SHP77 (cell line): ENCODE data around the gene NXNL2.
A peak's percentile ranks its signal among the peaks of the same experiment; 100 is the strongest.

Experiments
- DNase-seq, 2 experiments: peaks; one replicate each; lab custom pipeline; 2025; lab: John Stamatoyannopoulos, UW

NXNL2 gene

DNA sequence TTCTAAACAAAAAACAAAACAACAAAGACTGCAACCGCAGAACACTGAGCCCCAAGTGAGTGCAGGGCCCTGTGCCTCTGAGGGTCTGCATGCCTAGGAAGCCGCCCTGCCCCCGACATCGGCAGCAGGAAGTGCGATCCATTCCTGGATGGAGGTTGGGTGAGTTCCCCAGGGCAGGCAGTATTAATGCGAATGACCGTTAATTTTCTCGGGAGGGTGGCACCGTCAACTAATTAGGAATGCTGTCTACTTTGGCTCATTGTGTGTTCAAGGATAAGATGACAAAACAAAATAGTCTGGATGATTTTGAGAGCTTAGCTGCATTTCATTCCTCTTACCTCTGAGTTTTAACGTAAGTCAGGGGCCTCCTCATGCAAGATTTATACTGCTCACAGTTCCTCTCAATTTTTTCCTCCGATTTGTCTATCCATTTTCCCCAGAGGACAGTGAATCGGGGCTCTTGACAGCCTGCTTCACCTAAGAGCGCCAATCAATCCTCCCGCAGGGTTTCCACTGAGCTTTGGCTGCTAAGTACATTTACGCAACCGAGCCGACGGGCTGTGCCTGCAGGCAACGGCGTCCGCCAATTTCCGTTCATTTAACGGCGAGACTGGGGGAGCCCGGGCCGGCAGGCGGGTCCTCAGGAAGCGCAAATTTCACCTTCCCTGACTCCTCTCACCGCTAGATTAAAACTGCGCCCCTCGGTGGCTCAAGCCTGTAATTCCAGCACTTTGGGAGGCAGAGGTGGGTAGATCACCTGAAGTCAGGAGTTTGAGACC, 2.9 kb upstream of the NXNL2 start:
- no peak for DNase-seq

DNA sequence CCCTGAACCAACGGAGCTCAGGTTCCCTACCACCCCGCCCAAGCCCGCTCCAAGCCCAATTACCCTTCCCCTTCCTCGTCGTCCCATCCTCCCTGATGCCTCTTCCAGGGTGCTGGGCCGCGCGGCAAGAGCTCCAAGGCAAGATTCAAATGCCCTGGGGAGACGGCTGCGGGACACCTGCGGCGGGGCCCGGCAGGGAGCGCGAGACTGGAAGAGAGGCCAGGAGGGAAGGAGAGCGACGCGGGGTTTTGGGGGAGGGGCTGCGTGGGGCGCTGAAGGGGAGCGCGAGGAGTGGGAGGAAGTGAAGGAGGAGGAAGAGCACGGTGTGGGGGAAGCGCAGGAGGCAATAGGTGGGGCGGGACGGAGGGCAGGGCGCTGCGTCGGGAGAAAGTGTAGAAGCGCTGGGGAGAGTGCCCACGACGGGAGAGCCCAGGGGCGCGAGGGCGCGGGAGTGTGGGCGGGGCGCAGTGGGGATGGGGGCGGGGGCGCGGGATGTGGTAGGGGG, 975 bp upstream of the NXNL2 start:
- no peak for DNase-seq

DNA sequence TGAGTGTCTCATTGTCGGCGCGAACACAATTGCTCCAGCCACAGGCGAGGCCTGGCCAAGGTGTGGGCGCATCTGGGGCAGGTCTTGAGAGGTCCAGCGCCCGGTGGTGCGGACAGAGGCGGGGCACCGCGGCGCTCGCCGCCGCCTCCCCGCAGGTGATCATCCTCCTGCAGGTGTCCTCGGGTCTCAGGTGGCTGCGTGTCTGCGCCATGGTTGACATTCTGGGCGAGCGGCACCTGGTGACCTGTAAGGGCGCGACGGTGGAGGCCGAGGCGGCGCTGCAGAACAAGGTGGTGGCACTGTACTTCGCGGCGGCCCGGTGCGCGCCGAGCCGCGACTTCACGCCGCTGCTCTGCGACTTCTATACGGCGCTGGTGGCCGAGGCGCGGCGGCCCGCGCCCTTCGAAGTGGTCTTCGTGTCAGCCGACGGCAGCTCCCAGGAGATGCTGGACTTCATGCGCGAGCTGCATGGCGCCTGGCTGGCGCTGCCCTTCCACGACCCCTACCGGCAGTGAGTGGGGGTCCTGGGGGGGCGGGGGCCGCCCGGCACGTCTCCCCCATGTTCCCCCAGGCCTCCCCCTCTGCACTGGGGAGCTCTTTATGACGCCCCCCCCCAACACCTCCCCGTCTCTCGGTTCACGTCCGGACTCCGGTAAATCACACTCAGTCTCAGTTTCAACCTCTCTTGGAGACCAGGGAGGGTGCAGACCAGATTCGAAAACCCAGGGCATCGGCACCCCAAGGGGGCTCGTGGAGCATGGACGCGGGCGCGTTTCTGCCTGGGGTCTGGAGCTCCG, 446 bp downstream of the NXNL2 start:
- no peak for DNase-seq

DNA sequence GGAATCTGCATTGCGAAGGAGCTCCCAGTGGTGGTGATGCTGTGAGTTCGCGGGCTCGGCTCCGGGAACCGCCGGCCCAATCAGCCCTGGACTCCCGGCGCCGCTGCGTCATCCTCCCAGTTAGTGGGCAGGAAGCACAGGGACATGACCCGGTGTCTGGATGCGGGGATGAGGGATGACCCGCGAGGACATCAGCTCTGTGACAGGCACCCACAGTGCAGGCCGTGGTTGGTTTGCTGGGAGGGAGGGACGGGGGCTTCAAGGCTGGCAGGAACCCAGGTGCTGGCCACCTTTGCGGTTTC, 996 bp downstream of the NXNL2 start:
- DNase-seq: no peak

- no peak for DNase-seq
Observed at GRCh38 chr9:88536951-88537760, 2.2 kb downstream of the NXNL2 start.

DNA sequence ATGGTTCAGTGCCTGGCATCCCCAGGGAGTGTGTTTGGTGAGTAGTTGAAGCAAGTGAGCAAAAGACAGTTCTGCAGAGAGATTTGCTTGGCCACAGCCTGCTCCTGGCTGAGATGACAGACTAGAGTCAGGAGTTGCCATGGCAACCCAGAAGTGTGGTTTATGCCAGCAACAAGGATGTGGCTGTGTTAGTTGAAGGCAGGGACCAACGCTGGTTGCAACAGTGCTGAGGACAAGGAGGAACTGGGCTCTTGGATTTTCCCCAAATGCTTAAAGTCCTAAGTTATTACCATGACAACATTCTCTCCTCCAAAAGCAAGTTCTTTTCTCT, 2.7 kb downstream of the NXNL2 start:
- no peak for DNase-seq

GRCh38 chr9:88538311-88539085, 3.5 kb downstream of the NXNL2 start:
- DNase-seq: no peak

GRCh38 chr9:88539246-88539645, 4.3 kb downstream of the NXNL2 start:
- DNase-seq: no peak

DNA sequence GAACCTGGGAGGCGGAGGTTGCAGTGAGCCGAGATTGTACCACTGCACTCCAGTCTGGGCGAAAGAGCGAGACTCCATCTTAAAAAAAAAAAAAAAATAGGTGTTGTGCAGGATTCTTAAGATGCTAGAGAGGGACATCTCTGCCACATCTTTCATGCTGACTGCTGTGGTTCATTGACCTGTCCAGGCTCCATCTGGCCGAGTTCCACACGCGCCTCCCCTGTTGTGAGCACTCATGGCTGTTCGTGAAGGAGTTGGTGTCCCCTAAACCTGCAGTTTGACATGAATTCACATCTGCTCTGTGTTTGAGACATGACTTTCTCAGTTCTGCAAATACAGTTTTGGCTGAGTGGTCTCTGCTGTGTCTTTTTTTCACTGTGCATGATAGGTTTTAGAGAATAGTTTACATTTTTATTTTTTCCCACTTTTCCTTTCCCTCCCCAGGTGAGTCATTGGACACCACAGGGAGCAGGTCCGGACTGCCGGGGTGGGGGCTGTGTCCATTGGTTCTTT, 5.3 kb downstream of the NXNL2 start:
- DNase-seq: no peak

DNA sequence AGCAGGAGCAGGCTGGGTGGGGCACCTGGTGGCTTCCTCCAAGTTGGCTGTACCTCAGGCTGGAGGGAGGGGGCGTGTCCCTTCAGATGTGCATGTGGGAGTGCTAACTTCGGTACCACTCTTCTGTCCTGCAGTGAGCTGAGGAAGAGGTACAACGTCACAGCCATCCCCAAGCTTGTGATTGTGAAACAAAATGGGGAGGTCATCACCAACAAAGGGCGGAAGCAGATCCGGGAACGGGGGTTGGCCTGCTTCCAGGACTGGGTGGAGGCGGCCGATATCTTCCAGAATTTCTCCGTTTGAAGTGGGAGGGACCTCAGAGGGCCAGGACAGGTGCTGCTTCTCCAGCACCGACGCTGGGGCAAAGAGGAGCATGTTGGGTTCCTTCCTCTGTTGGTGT, 9.3 kb downstream of the NXNL2 start:
- no peak for DNase-seq

DNA sequence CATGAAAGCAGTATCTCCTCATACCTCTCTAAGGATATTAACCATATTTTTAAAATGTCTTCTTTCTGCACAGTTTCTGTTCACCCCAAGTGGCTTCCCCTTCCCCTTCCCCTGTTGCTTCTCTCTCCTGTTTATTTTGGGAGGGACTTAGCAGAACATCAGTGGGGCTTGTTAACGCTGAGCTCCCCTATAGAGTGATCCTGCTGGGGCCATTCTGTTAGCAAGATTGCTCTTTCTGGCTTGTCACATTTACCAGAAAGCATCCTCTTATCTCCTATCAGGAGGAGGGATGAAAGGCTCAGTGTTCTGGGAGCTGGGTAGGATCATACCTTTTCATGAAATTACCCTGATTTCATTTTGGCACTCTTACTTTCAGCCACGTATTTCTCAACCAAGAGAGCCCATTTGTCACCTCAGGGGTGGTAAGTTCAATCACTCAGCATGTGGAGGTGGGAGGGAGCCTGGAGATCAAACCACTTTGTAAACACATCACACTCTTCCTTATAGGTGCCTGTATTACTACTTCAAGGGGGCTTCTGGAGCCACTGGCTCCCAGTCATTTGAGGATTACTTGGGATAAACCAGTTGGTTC, 16.7 kb downstream of the NXNL2 start:
- no peak for DNase-seq

DNA sequence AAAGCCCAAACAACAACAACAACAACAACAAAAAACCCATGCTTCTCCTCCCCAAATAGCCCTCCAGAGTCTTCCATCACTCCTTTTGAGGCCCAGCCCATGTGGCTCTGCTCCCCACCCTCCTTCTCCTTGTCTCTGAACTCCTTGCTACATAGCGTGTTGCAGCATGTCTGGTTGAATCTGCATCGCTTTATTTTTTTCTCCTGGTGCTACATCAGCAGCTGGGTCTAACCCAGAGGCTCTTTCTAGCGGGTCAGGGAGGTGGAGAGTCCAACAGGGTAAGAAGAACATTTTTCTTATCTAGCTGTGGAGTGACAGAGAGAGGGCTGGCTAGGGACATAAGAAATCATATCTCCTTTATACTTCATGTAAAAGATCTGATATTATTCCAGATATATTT, 18.4 kb downstream of the NXNL2 start:
- DNase-seq: no peak

DNA sequence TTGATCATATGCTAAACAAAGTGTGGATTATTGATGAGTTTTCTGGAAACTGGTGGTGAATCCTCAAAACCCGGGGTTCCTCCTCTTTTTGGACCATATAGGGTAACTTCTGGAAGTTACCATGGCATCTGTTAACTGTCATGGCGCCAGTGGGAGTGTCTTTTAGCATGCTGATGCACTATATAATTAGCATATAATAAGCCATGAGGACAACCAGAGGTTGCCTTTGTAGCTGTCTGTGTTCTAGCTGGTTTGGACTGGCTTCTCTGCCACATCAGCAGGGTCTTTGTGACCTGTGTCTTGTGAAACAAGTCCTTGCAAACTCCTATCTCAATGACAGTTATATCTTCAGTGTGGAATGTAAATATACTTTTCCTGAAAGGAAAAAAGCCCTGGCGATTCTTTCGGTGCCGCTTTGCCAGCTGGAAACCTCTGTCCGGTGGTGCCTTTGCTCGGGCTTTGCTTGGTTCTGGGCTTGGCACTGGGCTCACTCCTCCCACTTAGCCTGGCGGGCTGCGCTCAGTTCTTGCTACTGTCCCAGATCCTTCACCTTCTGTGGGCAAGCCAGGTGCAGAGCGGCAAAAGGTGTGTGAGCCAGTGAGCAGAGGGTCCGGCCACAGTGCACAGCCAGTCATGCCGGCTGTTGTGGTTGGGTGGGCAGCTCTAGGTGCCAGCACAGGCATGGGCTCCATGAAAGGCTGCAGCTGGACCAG, 20.4 kb downstream of the NXNL2 start:
- no peak for DNase-seq

GRCh38 chr9:88559661-88560060, 24.7 kb downstream of the NXNL2 start:
- no peak for DNase-seq

DNA sequence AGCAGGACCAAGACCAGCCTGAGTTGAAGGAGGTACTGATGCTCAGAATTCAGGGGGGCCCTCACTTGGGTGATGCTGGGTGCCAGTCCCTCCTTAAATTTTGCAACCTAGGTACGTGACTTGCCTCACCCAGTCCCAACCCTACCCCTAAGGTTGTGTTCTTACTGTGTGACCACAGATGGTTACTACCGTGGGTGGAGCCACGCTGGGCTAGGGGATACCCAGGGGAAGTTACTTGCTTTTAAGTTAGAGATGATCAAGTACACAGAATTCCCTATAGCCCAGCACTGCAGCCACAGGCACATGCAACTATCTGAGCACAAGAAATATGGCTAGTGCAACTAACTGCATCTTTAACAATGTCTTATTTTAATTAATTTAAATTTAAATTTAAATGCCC, 32.9 kb downstream of the NXNL2 start:
- DNase-seq: no peak

DNA sequence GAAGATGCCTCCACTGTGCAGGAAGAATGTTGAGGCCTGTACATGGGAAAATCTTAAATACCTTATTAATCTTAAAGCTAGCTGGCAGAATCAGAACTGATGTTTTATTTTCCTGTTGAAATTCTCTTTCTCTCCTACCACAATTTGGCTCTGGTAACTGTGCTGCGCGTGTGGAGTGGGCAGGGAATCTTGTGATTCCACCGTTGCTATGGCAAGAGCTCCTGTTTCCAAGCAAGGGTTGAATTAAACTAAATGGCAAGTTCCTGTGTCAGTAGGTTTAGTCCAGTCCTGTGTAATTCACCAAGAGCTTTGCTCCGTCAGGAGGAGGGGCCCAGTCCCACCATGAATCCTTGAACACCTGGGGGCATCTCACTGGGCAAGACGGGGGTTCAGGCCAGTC, 36.4 kb downstream of the NXNL2 start:
- DNase-seq: no peak

- DNase-seq: no peak
Observed at GRCh38 chr9:88572684-88573083, 37.7 kb downstream of the NXNL2 start.

DNA sequence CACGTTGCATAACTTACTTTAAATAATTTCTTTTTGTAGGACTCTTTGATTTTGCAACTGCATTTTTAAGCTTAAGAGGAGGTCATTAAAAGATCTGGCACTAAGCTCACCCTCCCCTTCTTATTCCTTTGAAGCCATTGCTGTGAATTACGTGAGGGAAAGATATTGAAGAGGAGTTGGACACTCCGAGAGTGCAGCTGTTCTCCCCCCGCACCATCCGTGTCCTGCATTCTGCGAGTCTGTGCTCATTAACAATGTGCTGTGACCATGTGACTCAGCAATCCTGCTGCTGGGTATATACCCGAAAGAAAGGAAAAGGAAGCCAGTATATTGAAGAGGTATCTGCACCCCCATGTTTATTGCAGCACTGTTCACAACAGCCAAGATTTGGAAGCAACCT, 40.0 kb downstream of the NXNL2 start:
- peak in 1 of 2 experiments; percentile 12 for DNase-seq

DNA sequence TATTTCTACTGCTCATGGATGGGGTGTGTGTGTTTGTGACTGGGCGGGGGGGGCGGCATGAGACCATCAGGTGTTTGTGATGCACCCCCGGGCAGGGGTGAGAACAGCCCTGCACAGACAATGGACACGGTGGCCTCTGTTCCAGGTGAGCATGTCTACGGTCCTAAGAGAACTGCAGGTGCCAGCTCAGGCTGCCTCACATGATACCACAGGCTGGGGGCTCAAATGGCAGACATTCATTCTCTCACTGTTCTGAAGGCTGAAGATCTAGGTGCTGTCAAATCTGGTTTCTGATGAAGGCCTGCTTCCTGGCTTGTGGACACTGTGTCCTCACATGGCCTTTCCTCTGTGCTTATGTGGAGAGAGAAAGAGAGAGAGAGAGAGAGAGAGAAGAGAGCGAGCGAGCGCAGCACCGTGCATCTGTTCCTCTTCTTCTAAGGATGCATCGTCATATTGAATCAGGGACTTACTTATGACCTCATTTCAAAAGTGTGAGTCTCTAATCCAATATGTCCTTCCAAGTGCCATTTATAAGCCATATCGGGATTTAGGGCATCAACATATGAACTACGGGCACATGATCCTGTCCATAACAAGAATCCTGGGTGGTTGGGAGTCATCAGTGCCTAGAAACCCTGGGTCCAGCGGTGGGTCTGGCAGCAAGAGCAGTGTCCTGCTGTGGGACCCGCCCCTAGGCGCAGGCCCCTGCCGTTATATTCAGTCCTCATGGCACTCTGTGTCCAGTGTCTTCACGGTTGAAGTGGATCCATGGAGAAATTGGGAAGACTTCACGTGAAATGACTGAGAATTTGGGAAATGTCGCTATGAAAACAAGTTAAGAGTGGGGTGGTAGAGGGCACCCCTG, 42.5 kb downstream of the NXNL2 start:
- no peak for DNase-seq
